ENCODE data around the gene CDK19. TPM values are rescaled to one million over a fixed set of nuclear protein-coding genes. Genes with fewer than 3 reads are reported as not detected.
"Not testable (repeated sequence)": the region's sequence is repeated elsewhere in the genome, so short reads cannot be mapped to it uniquely, and the experiment has no call there.

CDK19 gene
- total RNA-seq, 4 donors from 2014 or later, result 12.9 to 23.2 (median 13.2) TPM

GRCh38 chr6:110744991-110745390 is 70.3 kb downstream of the CDK19 start:
- Histone ChIP-seq H3K4me3 (no peak overlapping the region), H3K27ac (no peak overlapping the region), H3K9me3 (peaks cover 0 to 28% (median 0%) of the 10 kb centered on the region in 3 donors), H3K4me1 (no peaks in the 10 kb centered on the region), H3K36me3 (peaks cover 0 to 48% of the 10 kb centered on the region in 2 donors), H3K27me3 (no peaks in the 10 kb centered on the region)
- WGBS, 2 donors (ENCODE audit: low coverage in 1 of 2), result 85 to 91% methylated on average over 1 of the region's 1 CpG
- no peak for ATAC-seq
- no peak for TF ChIP-seq POLR2A (IDR thresholded peaks at IDR 0.05)
- TF ChIP-seq EP300 (IDR thresholded peaks at IDR 0.05), result no peak
- TF ChIP-seq POLR2AphosphoS5 (IDR thresholded peaks at IDR 0.05), result no peak
- TF ChIP-seq, protein P1, sequence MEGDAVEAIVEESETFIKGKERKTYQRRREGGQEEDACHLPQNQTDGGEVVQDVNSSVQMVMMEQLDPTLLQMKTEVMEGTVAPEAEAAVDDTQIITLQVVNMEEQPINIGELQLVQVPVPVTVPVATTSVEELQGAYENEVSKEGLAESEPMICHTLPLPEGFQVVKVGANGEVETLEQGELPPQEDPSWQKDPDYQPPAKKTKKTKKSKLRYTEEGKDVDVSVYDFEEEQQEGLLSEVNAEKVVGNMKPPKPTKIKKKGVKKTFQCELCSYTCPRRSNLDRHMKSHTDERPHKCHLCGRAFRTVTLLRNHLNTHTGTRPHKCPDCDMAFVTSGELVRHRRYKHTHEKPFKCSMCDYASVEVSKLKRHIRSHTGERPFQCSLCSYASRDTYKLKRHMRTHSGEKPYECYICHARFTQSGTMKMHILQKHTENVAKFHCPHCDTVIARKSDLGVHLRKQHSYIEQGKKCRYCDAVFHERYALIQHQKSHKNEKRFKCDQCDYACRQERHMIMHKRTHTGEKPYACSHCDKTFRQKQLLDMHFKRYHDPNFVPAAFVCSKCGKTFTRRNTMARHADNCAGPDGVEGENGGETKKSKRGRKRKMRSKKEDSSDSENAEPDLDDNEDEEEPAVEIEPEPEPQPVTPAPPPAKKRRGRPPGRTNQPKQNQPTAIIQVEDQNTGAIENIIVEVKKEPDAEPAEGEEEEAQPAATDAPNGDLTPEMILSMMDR (IDR thresholded peaks at IDR 0.05), result no peak

- peaks cover 0 to 48% of the 10 kb centered on the region in 2 donors for H3K36me3 ChIP-seq
- WGBS, 2 donors (ENCODE audit: low coverage in 1 of 2), result 82 to 95% methylated on average over 2 to 7 of the region's 9 CpGs
- not testable (repeated sequence) for ATAC-seq
These were observed 72.7 kb downstream of the CDK19 start for GRCh38 chr6:110742552-110742951.

DNA sequence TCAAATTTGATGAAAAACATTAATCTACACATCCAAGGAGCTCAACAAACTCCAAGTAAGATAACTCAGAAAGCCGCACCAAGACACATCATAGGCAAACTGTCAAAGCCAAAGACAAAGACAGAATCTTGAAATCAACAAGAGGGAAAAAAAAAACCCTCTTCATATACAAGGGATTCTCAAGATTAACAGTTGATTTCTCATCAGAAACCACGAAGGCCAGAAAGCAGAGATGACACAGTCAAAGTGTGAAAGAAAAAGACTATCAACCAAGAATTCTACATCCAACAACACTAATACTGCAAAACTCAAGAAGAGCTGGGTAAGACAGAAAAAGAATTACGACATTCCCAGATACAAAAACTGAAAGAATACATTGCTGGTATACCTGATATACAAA is 73.8 kb downstream of the CDK19 start:
- Histone ChIP-seq H3K36me3 (peaks cover 0 to 48% of the 10 kb centered on the region in 2 donors), H3K4me3 (no peak overlapping the region), H3K27me3 (no peaks in the 10 kb centered on the region), H3K4me1 (no peaks in the 10 kb centered on the region), H3K9me3 (peaks cover 0 to 28% (median 0%) of the 10 kb centered on the region in 3 donors), H3K27ac (no peak overlapping the region)
- TF ChIP-seq POLR2A (IDR thresholded peaks at IDR 0.05) (no peak), EP300 (IDR thresholded peaks at IDR 0.05) (no peak), POLR2AphosphoS5 (IDR thresholded peaks at IDR 0.05) (no peak)
- TF ChIP-seq, protein P1 (IDR thresholded peaks at IDR 0.05), result no peak
- WGBS, 2 donors (ENCODE audit: low coverage in 1 of 2), result 93 to 96% methylated on average over 3 of the region's 3 CpGs
- ATAC-seq, result no peak

More at GRCh38 chr6:110742552-110742951, 72.7 kb downstream of the CDK19 start:
- H3K27me3 ChIP-seq, H3K27ac ChIP-seq, H3K4me1 ChIP-seq, H3K4me3 ChIP-seq: not testable (repeated sequence)
- peaks cover 0 to 28% (median 0%) of the 10 kb centered on the region in 3 donors for H3K9me3 ChIP-seq

GRCh38 chr6:110738899-110739365 is 76.3 kb downstream of the CDK19 start:
- H3K27ac ChIP-seq, result no peak overlapping the region
- peak; percentile 71 for ATAC-seq
- WGBS, 2 donors (ENCODE audit: low coverage in 1 of 2), result 60 to 72% methylated on average over 1 to 4 of the region's 4 CpGs

DNA sequence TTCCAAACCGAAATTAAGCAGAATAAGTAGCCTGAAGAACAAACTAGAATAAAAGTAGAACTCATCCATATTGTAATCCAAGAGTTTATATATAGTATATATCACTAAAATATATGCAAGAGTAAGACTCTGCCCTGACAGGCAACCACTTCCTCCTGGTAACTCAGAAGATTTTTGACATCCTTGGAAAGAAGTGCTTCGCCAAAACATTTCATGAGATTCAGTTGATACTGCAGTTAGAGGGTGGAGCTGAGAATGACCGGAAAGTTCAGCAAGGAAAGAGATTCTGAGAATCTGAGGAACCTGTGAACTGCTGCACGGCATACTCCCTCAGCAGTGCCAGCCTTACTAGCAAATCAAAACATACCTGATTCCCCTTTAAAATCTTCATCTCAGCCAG is 79.6 kb downstream of the CDK19 start:
- WGBS, 2 donors (ENCODE audit: low coverage in 1 of 2), result 90 to 94% methylated on average over 1 to 4 of the region's 4 CpGs
- no peaks in the 10 kb centered on the region for H3K27me3 ChIP-seq
- TF ChIP-seq POLR2A (IDR thresholded peaks at IDR 0.05), result no peak
- peaks cover 0 to 2% (median 0%) of the 10 kb centered on the region in 3 donors for H3K9me3 ChIP-seq
- H3K4me1 ChIP-seq, result no peaks in the 10 kb centered on the region
- ATAC-seq, result no peak
- H3K36me3 ChIP-seq, result peaks cover 0 to under 1% of the 10 kb centered on the region in 2 donors
- no peak overlapping the region for H3K27ac ChIP-seq
- no peak overlapping the region for H3K4me3 ChIP-seq

More at GRCh38 chr6:110738899-110739365, 76.3 kb downstream of the CDK19 start:
- no peaks in the 10 kb centered on the region for H3K27me3 ChIP-seq
- no peak overlapping the region for H3K4me3 ChIP-seq
- H3K9me3 ChIP-seq, result peaks cover 0 to 28% (median 0%) of the 10 kb centered on the region in 3 donors
- TF ChIP-seq POLR2A (IDR thresholded peaks at IDR 0.05), result no peak
- no peak for TF ChIP-seq EP300 (IDR thresholded peaks at IDR 0.05)
- TF ChIP-seq POLR2AphosphoS5 (IDR thresholded peaks at IDR 0.05), result no peak
- no peaks in the 10 kb centered on the region for H3K4me1 ChIP-seq
- peaks cover 0 to 32% of the 10 kb centered on the region in 2 donors for H3K36me3 ChIP-seq

GRCh38 chr6:110731898-110732297 is 83.4 kb downstream of the CDK19 start:
- no peak overlapping the region for H3K4me3 ChIP-seq
- H3K4me1 ChIP-seq, result no peaks in the 10 kb centered on the region
- H3K27me3 ChIP-seq, result no peaks in the 10 kb centered on the region
- no peaks in the 10 kb centered on the region for H3K9me3 ChIP-seq
- TF ChIP-seq POLR2AphosphoS5 (IDR thresholded peaks at IDR 0.05) (no peak), EP300 (IDR thresholded peaks at IDR 0.05) (no peak), POLR2A (IDR thresholded peaks at IDR 0.05) (no peak)
- TF ChIP-seq, protein P1 (IDR thresholded peaks at IDR 0.05), result no peak
- no peaks in the 10 kb centered on the region for H3K36me3 ChIP-seq
- H3K27ac ChIP-seq, result no peak overlapping the region
- ATAC-seq, result no peak
- WGBS, 2 donors (ENCODE audit: low coverage in 1 of 2), result 83 to 89% methylated on average over 1 to 2 of the region's 3 CpGs
